Measurements from ENCODE around the gene KCND2.

DNA sequence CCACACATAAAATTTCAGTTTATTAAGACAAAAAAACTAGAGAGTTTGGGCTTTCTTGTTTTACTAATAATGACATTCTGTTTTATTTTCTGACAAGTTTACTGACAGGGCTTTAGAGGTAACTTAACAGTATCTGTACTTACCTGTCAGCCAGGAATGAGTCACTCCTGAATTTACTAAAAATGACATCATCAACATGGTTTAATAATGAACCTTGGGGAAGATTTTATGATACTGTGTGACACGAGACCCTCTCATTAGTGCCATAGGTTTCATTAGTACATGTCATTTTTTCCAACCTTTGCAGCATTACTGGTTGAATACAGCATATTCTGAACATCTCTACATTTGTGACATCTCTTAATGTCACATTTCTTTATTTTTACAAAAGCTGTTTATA is 131.1 kb downstream of the KCND2 start:
- no peak for TF ChIP-seq POLR2A (IDR thresholded peaks at IDR 0.05)
- TF ChIP-seq, protein P1, sequence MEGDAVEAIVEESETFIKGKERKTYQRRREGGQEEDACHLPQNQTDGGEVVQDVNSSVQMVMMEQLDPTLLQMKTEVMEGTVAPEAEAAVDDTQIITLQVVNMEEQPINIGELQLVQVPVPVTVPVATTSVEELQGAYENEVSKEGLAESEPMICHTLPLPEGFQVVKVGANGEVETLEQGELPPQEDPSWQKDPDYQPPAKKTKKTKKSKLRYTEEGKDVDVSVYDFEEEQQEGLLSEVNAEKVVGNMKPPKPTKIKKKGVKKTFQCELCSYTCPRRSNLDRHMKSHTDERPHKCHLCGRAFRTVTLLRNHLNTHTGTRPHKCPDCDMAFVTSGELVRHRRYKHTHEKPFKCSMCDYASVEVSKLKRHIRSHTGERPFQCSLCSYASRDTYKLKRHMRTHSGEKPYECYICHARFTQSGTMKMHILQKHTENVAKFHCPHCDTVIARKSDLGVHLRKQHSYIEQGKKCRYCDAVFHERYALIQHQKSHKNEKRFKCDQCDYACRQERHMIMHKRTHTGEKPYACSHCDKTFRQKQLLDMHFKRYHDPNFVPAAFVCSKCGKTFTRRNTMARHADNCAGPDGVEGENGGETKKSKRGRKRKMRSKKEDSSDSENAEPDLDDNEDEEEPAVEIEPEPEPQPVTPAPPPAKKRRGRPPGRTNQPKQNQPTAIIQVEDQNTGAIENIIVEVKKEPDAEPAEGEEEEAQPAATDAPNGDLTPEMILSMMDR (IDR thresholded peaks at IDR 0.05), result no peak
